ENCODE results near the gene NMRAL1. TPM values are rescaled to one million over a fixed set of nuclear protein-coding genes. Genes with fewer than 3 reads are reported as not detected.

Gene NMRAL1
- total RNA-seq, 1 experiment from 2014 or later: 48.2 TPM

- peaks cover 27% of the 10 kb centered on the region for H3K36me3 ChIP-seq (ENCODE audit: insufficient read depth, low read length)
Measured at GRCh38 chr16:4433914-4434787, 40.3 kb downstream of the NMRAL1 start.

GRCh38 chr16:4433228-4433627, 41.2 kb downstream of the NMRAL1 start:
- Histone ChIP-seq H2AFZ (ENCODE audit: low read length) (no peak overlapping the region), H3K9me2 (replicated peaks; ENCODE audit: insufficient read depth, low read length) (no peaks in the 10 kb centered on the region), H3K9me3 (ENCODE audit: low read length) (no peaks in the 10 kb centered on the region), H3K27ac (ENCODE audit: low read length) (no peak overlapping the region), H3K4me1 (ENCODE audit: low read length) (no peaks in the 10 kb centered on the region), H3K4me2 (ENCODE audit: low read depth, low read length, poor library complexity, severe bottlenecking) (no peak overlapping the region), H3K27me3 (ENCODE audit: low read length) (no peaks in the 10 kb centered on the region), H3K36me3 (ENCODE audit: insufficient read depth, low read length) (peaks cover 31% of the 10 kb centered on the region), H3K9ac (ENCODE audit: low read length) (no peak overlapping the region), H3K79me2 (ENCODE audit: low read length) (peaks cover 32% of the 10 kb centered on the region), H4K20me1 (ENCODE audit: insufficient read depth, low read depth, low read length) (no peaks in the 10 kb centered on the region), H3K4me3 (ENCODE audit: low read length) (no peak overlapping the region)
- DNase-seq: no peak

More at GRCh38 chr16:4433914-4434787, 40.3 kb downstream of the NMRAL1 start:
- Histone ChIP-seq H3K27ac (ENCODE audit: low read length) (no peak overlapping the region), H3K9me2 (replicated peaks; ENCODE audit: insufficient read depth, low read length) (no peaks in the 10 kb centered on the region), H4K20me1 (ENCODE audit: insufficient read depth, low read depth, low read length) (no peaks in the 10 kb centered on the region), H3K4me2 (ENCODE audit: low read depth, low read length, poor library complexity, severe bottlenecking) (no peak overlapping the region), H3K9ac (ENCODE audit: low read length) (no peak overlapping the region), H3K4me3 (ENCODE audit: low read length) (no peak overlapping the region), H3K27me3 (ENCODE audit: low read length) (no peaks in the 10 kb centered on the region), H3K4me1 (ENCODE audit: low read length) (no peaks in the 10 kb centered on the region), H3K79me2 (ENCODE audit: low read length) (peaks cover 24% of the 10 kb centered on the region), H3K9me3 (ENCODE audit: low read length) (no peaks in the 10 kb centered on the region), H2AFZ (ENCODE audit: low read length) (no peak overlapping the region)
- no peak for DNase-seq

GRCh38 chr16:4431023-4431422, 43.4 kb downstream of the NMRAL1 start:
- 0 out of 2 replicates have a peak, but pooled peaks cover 6% of the 10 kb centered on the region for H4K20me1 ChIP-seq (ENCODE audit: insufficient read depth, low read depth, low read length)
- no peak overlapping the region for H3K4me2 ChIP-seq (ENCODE audit: low read depth, low read length, poor library complexity, severe bottlenecking)
- H3K9me3 ChIP-seq (ENCODE audit: low read length): no peaks in the 10 kb centered on the region
- no peaks in the 10 kb centered on the region for H3K27me3 ChIP-seq (ENCODE audit: low read length)
- no peak overlapping the region for H3K27ac ChIP-seq (ENCODE audit: low read length)
- peaks cover 13% of the 10 kb centered on the region for H3K4me1 ChIP-seq (ENCODE audit: low read length)
- no peak overlapping the region for H2AFZ ChIP-seq (ENCODE audit: low read length)
- no peak overlapping the region for H3K4me3 ChIP-seq (ENCODE audit: low read length)
- H3K79me2 ChIP-seq (ENCODE audit: low read length): peaks cover 53% of the 10 kb centered on the region
- no peak for DNase-seq
- no peaks in the 10 kb centered on the region for H3K9me2 ChIP-seq (replicated peaks; ENCODE audit: insufficient read depth, low read length)
- no peak overlapping the region for H3K9ac ChIP-seq (ENCODE audit: low read length)
- H3K36me3 ChIP-seq (ENCODE audit: insufficient read depth, low read length): peaks cover 27% of the 10 kb centered on the region

- H3K27me3 ChIP-seq (ENCODE audit: low read length): no peaks in the 10 kb centered on the region
- H3K36me3 ChIP-seq (ENCODE audit: insufficient read depth, low read length): peaks cover 12% of the 10 kb centered on the region; the same call in 1 of the 2 replicates
- H3K9me3 ChIP-seq (ENCODE audit: low read length): no peaks in the 10 kb centered on the region
- no peaks in the 10 kb centered on the region for H3K9me2 ChIP-seq (replicated peaks; ENCODE audit: insufficient read depth, low read length)
- DNase-seq: no peak
- H3K4me3 ChIP-seq (ENCODE audit: low read length): no peak overlapping the region
- no peak overlapping the region for H3K27ac ChIP-seq (ENCODE audit: low read length)
- no peak overlapping the region for H3K9ac ChIP-seq (ENCODE audit: low read length)
- H4K20me1 ChIP-seq (ENCODE audit: insufficient read depth, low read depth, low read length): 0 out of 2 replicates have a peak, but pooled peaks cover 6% of the 10 kb centered on the region
- no peak overlapping the region for H3K4me2 ChIP-seq (ENCODE audit: low read depth, low read length, poor library complexity, severe bottlenecking)
- no peak overlapping the region for H2AFZ ChIP-seq (ENCODE audit: low read length)
- H3K4me1 ChIP-seq (ENCODE audit: low read length): peaks cover 20% of the 10 kb centered on the region
- peaks cover 52% of the 10 kb centered on the region for H3K79me2 ChIP-seq (ENCODE audit: low read length)
Measured at GRCh38 chr16:4428500-4428899, 45.9 kb downstream of the NMRAL1 start.

DNA sequence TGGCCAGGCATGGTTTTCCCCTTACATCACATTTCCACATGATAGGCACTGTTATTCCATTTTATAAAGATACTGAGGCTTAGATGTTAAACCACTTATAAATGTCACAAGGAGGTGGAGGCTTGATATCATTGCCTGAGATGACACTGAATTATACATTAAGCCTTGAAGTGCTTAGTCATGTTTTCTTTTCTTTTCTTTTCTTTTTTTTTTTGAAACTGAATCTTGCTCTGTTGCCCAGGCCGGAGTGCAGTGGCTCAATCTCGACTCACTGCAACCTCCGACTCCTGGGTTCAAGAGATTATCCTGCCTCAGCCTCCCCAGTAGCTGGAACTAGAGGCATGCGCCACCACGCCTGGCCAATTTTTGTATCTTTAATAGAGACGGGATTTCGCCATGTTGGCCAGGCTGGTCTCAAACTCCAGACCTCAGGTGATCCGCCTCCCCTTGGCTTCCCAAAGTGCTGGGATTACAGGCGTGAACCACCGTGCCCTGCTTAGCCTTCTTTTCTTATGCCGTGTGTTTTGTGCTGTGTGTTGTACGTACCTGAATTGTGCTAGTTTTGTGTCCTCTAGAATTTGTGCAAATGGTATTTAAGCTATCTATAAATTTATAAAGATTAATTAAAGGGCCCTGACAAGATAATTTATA, 47.6 kb downstream of the NMRAL1 start:
- Histone ChIP-seq H3K27me3 (ENCODE audit: low read length) (no peaks in the 10 kb centered on the region), H3K4me2 (ENCODE audit: low read depth, low read length, poor library complexity, severe bottlenecking) (peak overlapping the region; percentile 93), H2AFZ (ENCODE audit: low read length) (no peak overlapping the region), H3K4me1 (ENCODE audit: low read length) (peaks cover 20% of the 10 kb centered on the region), H3K9me3 (ENCODE audit: low read length) (no peaks in the 10 kb centered on the region), H3K27ac (ENCODE audit: low read length) (peak overlapping the region; percentile 88; the same call in 1 of the 2 replicates), H3K4me3 (ENCODE audit: low read length) (peak overlapping the region; percentile 98), H3K9me2 (replicated peaks; ENCODE audit: insufficient read depth, low read length) (no peaks in the 10 kb centered on the region), H3K36me3 (ENCODE audit: insufficient read depth, low read length) (peaks cover 12% of the 10 kb centered on the region; the same call in 1 of the 2 replicates), H3K9ac (ENCODE audit: low read length) (peak overlapping the region; percentile 90), H3K79me2 (ENCODE audit: low read length) (peaks cover 48% of the 10 kb centered on the region), H4K20me1 (ENCODE audit: insufficient read depth, low read depth, low read length) (0 out of 2 replicates have a peak, but pooled peaks cover 6% of the 10 kb centered on the region)
- no peak for DNase-seq

GRCh38 chr16:4426021-4426684, 48.3 kb downstream of the NMRAL1 start:
- no peak overlapping the region for H2AFZ ChIP-seq (ENCODE audit: low read length)
- H3K36me3 ChIP-seq (ENCODE audit: insufficient read depth, low read length): peaks cover 12% of the 10 kb centered on the region; the same call in 1 of the 2 replicates
- H3K27me3 ChIP-seq (ENCODE audit: low read length): no peaks in the 10 kb centered on the region
- H3K27ac ChIP-seq (ENCODE audit: low read length): peak overlapping the region; percentile 88; the same call in 1 of the 2 replicates
- no peak for DNase-seq
- H3K4me2 ChIP-seq (ENCODE audit: low read depth, low read length, poor library complexity, severe bottlenecking): peak overlapping the region; percentile 93
- no peaks in the 10 kb centered on the region for H3K9me3 ChIP-seq (ENCODE audit: low read length)
- no peaks in the 10 kb centered on the region for H3K9me2 ChIP-seq (replicated peaks; ENCODE audit: insufficient read depth, low read length)
- H3K4me1 ChIP-seq (ENCODE audit: low read length): peaks cover 20% of the 10 kb centered on the region
- peaks cover 46% of the 10 kb centered on the region for H3K79me2 ChIP-seq (ENCODE audit: low read length)
- peak overlapping the region; percentile 90 for H3K9ac ChIP-seq (ENCODE audit: low read length)
- H4K20me1 ChIP-seq (ENCODE audit: insufficient read depth, low read depth, low read length): 0 out of 2 replicates have a peak, but pooled peaks cover 6% of the 10 kb centered on the region
- peak overlapping the region; percentile 98 for H3K4me3 ChIP-seq (ENCODE audit: low read length)

DNA sequence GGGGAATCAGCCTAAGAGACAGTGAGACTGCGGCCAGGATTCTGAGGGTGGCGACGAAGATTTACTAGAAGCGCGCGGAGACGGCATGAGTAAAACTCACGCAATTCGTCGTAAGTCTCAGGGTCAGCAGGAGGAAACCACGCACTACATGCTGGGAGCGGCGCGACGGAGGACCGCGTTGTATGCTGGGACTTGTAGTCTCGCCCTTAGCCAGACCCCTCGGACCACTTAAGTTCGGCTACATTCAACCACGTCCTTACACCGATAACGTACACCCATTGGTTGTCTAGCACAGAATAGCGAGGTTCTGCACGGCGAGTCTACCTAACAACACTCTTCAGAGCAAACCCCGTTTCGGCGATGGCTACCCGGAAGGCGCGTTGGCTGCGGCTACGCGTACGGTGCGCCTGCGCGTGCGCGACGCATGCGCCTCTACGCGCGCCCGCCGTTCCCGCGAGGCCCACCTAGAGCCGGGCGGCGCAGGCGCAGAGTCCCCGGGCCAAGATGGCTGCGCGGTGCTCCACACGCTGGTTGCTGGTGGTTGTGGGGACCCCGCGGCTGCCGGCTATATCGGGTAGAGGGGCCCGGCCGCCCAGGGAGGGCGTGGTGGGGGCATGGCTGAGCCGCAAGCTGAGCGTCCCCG, 48.9 kb downstream of the NMRAL1 start, which contains the start of gene DNAJA3:
DNAJA3 (plus strand) TSS at position 491 of the 643 bp plus-strand sequence; CDS start at position 505, 14 bp downstream.
- H3K9me3 ChIP-seq (ENCODE audit: low read length): no peaks in the 10 kb centered on the region
- H4K20me1 ChIP-seq (ENCODE audit: insufficient read depth, low read depth, low read length): 0 out of 2 replicates have a peak, but pooled peaks cover 6% of the 10 kb centered on the region
- H3K9ac ChIP-seq (ENCODE audit: low read length): peak within 1 kb of the TSS; percentile 90
- H3K4me1 ChIP-seq (ENCODE audit: low read length): peaks cover 20% of the 10 kb centered on the region
- H3K4me3 ChIP-seq (ENCODE audit: low read length): peak within 1 kb of the TSS; percentile 98
- peak within 1 kb of the TSS; percentile 97; the same call in 1 of the 2 replicates for H2AFZ ChIP-seq (ENCODE audit: low read length)
- H3K27me3 ChIP-seq (ENCODE audit: low read length): no peaks in the 10 kb centered on the region
- H3K9me2 ChIP-seq (replicated peaks; ENCODE audit: insufficient read depth, low read length): no peaks in the 10 kb centered on the region
- H3K36me3 ChIP-seq (ENCODE audit: insufficient read depth, low read length): peaks cover 12% of the 10 kb centered on the region; the same call in 1 of the 2 replicates
- H3K79me2 ChIP-seq (ENCODE audit: low read length): peaks cover 42% of the 10 kb centered on the region
- peak within 1 kb of the TSS; percentile 93 for H3K4me2 ChIP-seq (ENCODE audit: low read depth, low read length, poor library complexity, severe bottlenecking)
- peak; percentile 97 for DNase-seq
- H3K27ac ChIP-seq (ENCODE audit: low read length): peak within 1 kb of the TSS; percentile 88
